ENCODE measurements around the gene GALNT2.

GALNT2 gene

DNA sequence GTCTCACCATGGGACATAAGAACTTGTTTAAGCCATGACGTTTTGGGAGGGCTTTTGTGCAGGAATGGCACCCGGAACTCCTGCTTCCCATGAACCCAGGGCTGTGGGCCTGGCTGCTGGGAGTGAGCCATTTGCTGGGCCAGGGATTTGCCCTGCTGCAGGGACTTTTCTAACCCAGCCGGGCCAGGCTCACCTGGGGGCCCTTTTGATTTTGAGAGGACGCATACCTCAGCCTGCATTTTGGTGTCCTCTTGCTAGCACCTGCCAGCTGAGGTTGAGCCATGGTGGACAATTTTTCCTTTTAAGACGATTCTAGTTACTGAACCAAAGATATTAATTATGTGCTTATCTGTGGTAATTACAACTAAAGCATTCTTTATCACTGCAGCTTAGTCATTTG is 28.9 kb downstream of the GALNT2 start:
- DNase-seq, result no peak
- no peaks in the 10 kb centered on the region for H3K27me3 ChIP-seq (ENCODE audit: insufficient read depth, low read depth, severe bottlenecking)
- no peak overlapping the region for H3K27ac ChIP-seq
- peaks cover 3% of the 10 kb centered on the region; the same call in 1 of the 2 replicates for H3K36me3 ChIP-seq
- no peak overlapping the region for H3K4me3 ChIP-seq (ENCODE audit: low read depth, low read length)
- H3K9me3 ChIP-seq (ENCODE audit: severe bottlenecking), result no peaks in the 10 kb centered on the region
- TF ChIP-seq, protein P1, sequence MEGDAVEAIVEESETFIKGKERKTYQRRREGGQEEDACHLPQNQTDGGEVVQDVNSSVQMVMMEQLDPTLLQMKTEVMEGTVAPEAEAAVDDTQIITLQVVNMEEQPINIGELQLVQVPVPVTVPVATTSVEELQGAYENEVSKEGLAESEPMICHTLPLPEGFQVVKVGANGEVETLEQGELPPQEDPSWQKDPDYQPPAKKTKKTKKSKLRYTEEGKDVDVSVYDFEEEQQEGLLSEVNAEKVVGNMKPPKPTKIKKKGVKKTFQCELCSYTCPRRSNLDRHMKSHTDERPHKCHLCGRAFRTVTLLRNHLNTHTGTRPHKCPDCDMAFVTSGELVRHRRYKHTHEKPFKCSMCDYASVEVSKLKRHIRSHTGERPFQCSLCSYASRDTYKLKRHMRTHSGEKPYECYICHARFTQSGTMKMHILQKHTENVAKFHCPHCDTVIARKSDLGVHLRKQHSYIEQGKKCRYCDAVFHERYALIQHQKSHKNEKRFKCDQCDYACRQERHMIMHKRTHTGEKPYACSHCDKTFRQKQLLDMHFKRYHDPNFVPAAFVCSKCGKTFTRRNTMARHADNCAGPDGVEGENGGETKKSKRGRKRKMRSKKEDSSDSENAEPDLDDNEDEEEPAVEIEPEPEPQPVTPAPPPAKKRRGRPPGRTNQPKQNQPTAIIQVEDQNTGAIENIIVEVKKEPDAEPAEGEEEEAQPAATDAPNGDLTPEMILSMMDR (IDR thresholded peaks at IDR 0.05; ENCODE audit: low read depth, low read length), result no peak

DNA sequence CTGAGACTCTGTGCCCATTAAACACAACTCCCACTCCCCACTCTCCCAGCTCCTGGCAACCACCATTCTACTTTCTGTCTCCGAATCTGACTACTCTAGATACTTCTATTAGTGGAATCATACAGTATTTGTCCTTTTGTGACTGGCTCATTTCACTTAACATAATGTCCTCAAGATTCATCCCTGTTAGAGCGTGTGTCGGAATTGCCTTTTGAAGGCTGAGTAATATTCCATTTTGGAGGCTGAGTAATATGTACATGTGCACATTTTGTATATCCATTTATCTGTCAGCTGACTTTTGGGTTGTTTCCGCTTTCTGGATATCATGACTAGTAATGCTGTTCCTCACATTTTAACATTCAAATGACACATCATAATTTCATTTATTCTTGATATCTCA is 30.3 kb downstream of the GALNT2 start:
- H3K27me3 ChIP-seq (ENCODE audit: insufficient read depth, low read depth, severe bottlenecking), result no peaks in the 10 kb centered on the region
- DNase-seq, result no peak
- H3K4me3 ChIP-seq (ENCODE audit: low read depth, low read length), result no peak overlapping the region
- H3K9me3 ChIP-seq (ENCODE audit: severe bottlenecking), result no peaks in the 10 kb centered on the region
- peaks cover 3% of the 10 kb centered on the region; the same call in 1 of the 2 replicates for H3K36me3 ChIP-seq
- H3K27ac ChIP-seq, result no peak overlapping the region
- TF ChIP-seq, protein P1 (IDR thresholded peaks at IDR 0.05; ENCODE audit: low read depth, low read length), result no peak

DNA sequence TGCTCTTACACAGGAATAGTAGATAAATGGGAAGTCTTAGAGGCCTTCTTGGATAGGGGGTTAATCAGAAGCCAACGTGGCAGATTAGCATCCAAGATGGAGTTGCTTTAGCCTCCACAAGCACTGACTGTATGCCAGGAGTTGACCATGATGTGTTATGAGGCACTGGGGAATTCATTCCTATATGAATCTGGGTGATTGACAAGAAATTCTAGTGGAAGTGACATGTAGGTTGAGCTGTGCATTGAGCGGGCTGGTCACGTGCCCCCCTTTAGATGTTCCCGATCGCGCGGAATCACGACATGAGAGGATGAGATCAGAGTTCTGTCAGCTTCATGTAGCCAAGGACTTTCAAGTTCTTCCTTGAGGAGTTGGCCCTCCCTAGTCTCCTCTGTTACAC is 31.7 kb downstream of the GALNT2 start:
- H3K27ac ChIP-seq, result no peak overlapping the region
- DNase-seq, result no peak
- no peaks in the 10 kb centered on the region for H3K9me3 ChIP-seq (ENCODE audit: severe bottlenecking)
- TF ChIP-seq, protein P1 (IDR thresholded peaks at IDR 0.05; ENCODE audit: low read depth, low read length), result no peak
- no peak overlapping the region for H3K4me3 ChIP-seq (ENCODE audit: low read depth, low read length)
- H3K36me3 ChIP-seq, result peaks cover 3% of the 10 kb centered on the region; the same call in 1 of the 2 replicates
- H3K27me3 ChIP-seq (ENCODE audit: insufficient read depth, low read depth, severe bottlenecking), result no peaks in the 10 kb centered on the region

DNA sequence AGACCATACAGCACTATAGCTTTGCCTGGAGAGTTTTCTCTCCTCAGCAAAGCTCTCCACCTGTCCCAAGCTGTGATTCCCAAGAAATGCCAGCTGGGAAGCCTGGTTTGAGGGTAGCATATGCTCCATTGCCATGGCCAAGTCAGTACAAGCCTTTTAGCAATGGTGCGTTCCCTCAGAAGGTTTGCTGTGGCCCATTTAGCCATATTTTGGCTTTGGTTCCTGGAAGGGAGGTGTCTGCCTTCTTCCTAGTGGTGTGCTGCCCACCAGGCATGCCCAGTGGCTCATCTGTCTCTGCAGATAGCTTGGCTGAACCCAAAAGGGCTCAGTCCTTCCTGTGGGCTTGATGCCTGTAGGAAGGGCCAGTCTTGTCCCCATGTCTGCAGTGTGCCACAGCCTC is 32.4 kb downstream of the GALNT2 start:
- Histone ChIP-seq H3K9me3 (ENCODE audit: severe bottlenecking) (no peaks in the 10 kb centered on the region), H3K27ac (no peak overlapping the region), H3K27me3 (ENCODE audit: insufficient read depth, low read depth, severe bottlenecking) (no peaks in the 10 kb centered on the region), H3K36me3 (peaks cover 3% of the 10 kb centered on the region; the same call in 1 of the 2 replicates), H3K4me3 (ENCODE audit: low read depth, low read length) (no peak overlapping the region)
- TF ChIP-seq, protein P1 (IDR thresholded peaks at IDR 0.05; ENCODE audit: low read depth, low read length), result no peak
- DNase-seq, result no peak

GRCh38 chr1:230100932-230101331 is 33.9 kb downstream of the GALNT2 start:
- Histone ChIP-seq H3K4me3 (ENCODE audit: low read depth, low read length) (no peak overlapping the region), H3K9me3 (ENCODE audit: severe bottlenecking) (no peaks in the 10 kb centered on the region), H3K27ac (no peak overlapping the region), H3K36me3 (peaks cover 3% of the 10 kb centered on the region; the same call in 1 of the 2 replicates), H3K27me3 (ENCODE audit: insufficient read depth, low read depth, severe bottlenecking) (no peaks in the 10 kb centered on the region)
- TF ChIP-seq, protein P1 (IDR thresholded peaks at IDR 0.05; ENCODE audit: low read depth, low read length), result no peak
- DNase-seq, result no peak

DNA sequence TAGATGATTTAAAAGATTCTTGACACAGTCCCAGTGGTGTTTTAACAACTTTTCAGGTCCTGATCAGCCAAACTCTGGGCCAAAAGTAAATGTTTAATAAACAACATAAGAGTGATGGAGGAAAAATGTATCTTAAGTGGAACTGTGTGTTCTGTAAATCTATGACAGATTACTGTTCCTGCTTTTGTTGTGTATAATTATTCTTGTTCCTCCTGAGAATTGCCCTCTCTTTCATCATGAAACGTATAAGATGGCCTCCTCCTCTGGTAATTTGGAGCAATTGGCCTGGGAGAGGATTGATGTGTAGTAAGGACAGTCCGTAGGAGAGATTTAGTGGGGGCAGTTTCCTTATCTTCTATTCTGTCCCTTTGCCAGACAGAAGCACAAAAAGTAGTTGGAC is 34.5 kb downstream of the GALNT2 start:
- Histone ChIP-seq H3K9me3 (ENCODE audit: severe bottlenecking) (no peaks in the 10 kb centered on the region), H3K27ac (no peak overlapping the region), H3K36me3 (peaks cover 3% of the 10 kb centered on the region; the same call in 1 of the 2 replicates), H3K4me3 (ENCODE audit: low read depth, low read length) (no peak overlapping the region), H3K27me3 (ENCODE audit: insufficient read depth, low read depth, severe bottlenecking) (no peaks in the 10 kb centered on the region)
- TF ChIP-seq, protein P1 (IDR thresholded peaks at IDR 0.05; ENCODE audit: low read depth, low read length), result no peak
- no peak for DNase-seq
